Head of caudate nucleus (tissue), 42 donors: Measurements from ENCODE around the gene DMKN.
A peak's percentile ranks its signal among the peaks of the same experiment; 100 is the strongest.

Experiments used
- DNase-seq, 42 donors: peaks; one replicate each; pipeline versions ENCODE4 v3.0.0 to v3.0.0-alpha.2; 2020 to 2021; ENCODE audit warnings: mixed read lengths in 7 of 42
- intact Hi-C: fragments of 100-400 bp; cut with DNase I; formaldehyde crosslinking; loops from one replicate; pipeline ENCODE4 v1.15.0; 2022

Gene DMKN

GRCh38 chr19:35531291-35531690 is 17.8 kb upstream of the DMKN start:
- no peak for DNase-seq
- intact Hi-C loops = no loop called here

- intact Hi-C loops = no loop called here
These were observed 16.1 kb upstream of the DMKN start for GRCh38 chr19:35529241-35530218.

GRCh38 chr19:35528218-35529038 is 15.0 kb upstream of the DMKN start, which contains the start of gene SBSN:
SBSN (minus strand) TSS chr19:35528311; CDS start chr19:35528281, 30 bp downstream.
- intact Hi-C loops = no loop called here
- peak in 19 of 42 donors; percentile 20 to 74 (median 36) for DNase-seq

More at GRCh38 chr19:35529241-35530218, 16.1 kb upstream of the DMKN start:
- peak in 7 of 42 donors; percentile 11 to 57 (median 38) for DNase-seq

GRCh38 chr19:35525873-35526272 is 12.4 kb upstream of the DMKN start:
- DNase-seq = no peak
- intact Hi-C loops = no loop called here

- no peak for DNase-seq
- intact Hi-C loops = no loop called here
These were observed 10.9 kb upstream of the DMKN start for GRCh38 chr19:35524181-35524837.

- DNase-seq = no peak
- intact Hi-C loops = no loop called here
These were observed 9.4 kb upstream of the DMKN start for GRCh38 chr19:35522745-35523327.

- intact Hi-C loops = no loop called here
- no peak for DNase-seq
These were observed 7.8 kb upstream of the DMKN start for GRCh38 chr19:35521124-35521743.

GRCh38 chr19:35519291-35519690 is 5.8 kb upstream of the DMKN start:
- intact Hi-C loops = no loop called here

GRCh38 chr19:35518313-35518712 is 4.9 kb upstream of the DMKN start:
- intact Hi-C loops = no loop called here
- DNase-seq = no peak

More at GRCh38 chr19:35519291-35519690, 5.8 kb upstream of the DMKN start:
- DNase-seq = no peak

- intact Hi-C loops = no loop called here
- DNase-seq = no peak
These were observed 3.9 kb upstream of the DMKN start for GRCh38 chr19:35517342-35517741.

- intact Hi-C loops = no loop called here
- DNase-seq = no peak
These were observed 2.9 kb upstream of the DMKN start for GRCh38 chr19:35516310-35516709.

- intact Hi-C loops = no loop called here
- no peak for DNase-seq
These were observed 897 bp upstream of the DMKN start for GRCh38 chr19:35514282-35514809.

- no peak for DNase-seq
- intact Hi-C loops = no loop called here
These were observed 420 bp downstream of the DMKN start for GRCh38 chr19:35512831-35513627.

- intact Hi-C loops = no loop called here
- DNase-seq = no peak
These were observed 2.1 kb downstream of the DMKN start for GRCh38 chr19:35511337-35511736.

- no peak for DNase-seq
- intact Hi-C loops = no loop called here
These were observed 2.9 kb downstream of the DMKN start for GRCh38 chr19:35510626-35510964.

GRCh38 chr19:35509861-35510625 is 3.4 kb downstream of the DMKN start:
- intact Hi-C loops = no loop called here
- DNase-seq = peak; percentile 50 to 90 (median 78)
